H1 (cell line): Measurements from ENCODE around the gene PLCB2. TPM values are rescaled to one million over a fixed set of nuclear protein-coding genes. Genes with fewer than 3 reads are reported as not detected.

Source experiments
- ATF2 ChIP-seq: IDR thresholded peaks from 2 replicates; pipeline ENCODE4 v1.6.1; 2012; ENCODE audit warnings: low read length, inconsistent platforms
- BACH1 ChIP-seq: IDR thresholded peaks from 2 replicates; pipeline ENCODE4 v1.6.1; 2012; ENCODE audit warnings: low read length, improper control_type of control experiment
- FOSL1 ChIP-seq: IDR thresholded peaks from 2 replicates; pipeline ENCODE4 v1.6.1; 2011; ENCODE audit warnings: mild to moderate bottlenecking, low read depth, low read length, moderate library complexity; ENCODE audit not compliant: insufficient read depth
- NRF1 ChIP-seq: IDR thresholded peaks from 2 replicates; pipeline ENCODE4 v1.6.1; 2011; ENCODE audit warnings: mild to moderate bottlenecking, low read depth, low read length, improper control_type of control experiment
- POLR2A ChIP-seq, 2 experiments: IDR thresholded peaks; 1 replicate in 1 of 2; 2 replicates in 1 of 2; pipeline ENCODE4 v1.6.1; 2011; ENCODE audit warnings: low read depth in 2 of 2, low read length in 2 of 2, mild to moderate bottlenecking in 2 of 2; ENCODE audit errors: control extremely low read depth in 1 of 2
- RBBP5 ChIP-seq: IDR thresholded peaks from 2 replicates; pipeline ENCODE4 v1.7.1; 2012; ENCODE audit warnings: low read depth, mild to moderate bottlenecking, inconsistent platforms, low read length, moderate library complexity, borderline replicate concordance
- SRF ChIP-seq: IDR thresholded peaks from 2 replicates; pipeline ENCODE4 v1.6.1; 2011; ENCODE audit warnings: mild to moderate bottlenecking, low read depth, low read length, moderate library complexity
- SUZ12 ChIP-seq: fragments of 200-600 bp; sonication (generic); IDR thresholded peaks from 2 replicates; pipeline ENCODE4 v1.6.1; 2012; ENCODE audit warnings: mild to moderate bottlenecking, inconsistent platforms, low read length, moderate library complexity, mixed read lengths
- TBP ChIP-seq: IDR thresholded peaks from 2 replicates; pipeline ENCODE4 v1.6.1; 2011; ENCODE audit warnings: low read depth, low read length, improper control_type of control experiment
- YY1 ChIP-seq: IDR thresholded peaks from 2 replicates; pipeline ENCODE4 v1.6.1; 2011; ENCODE audit warnings: low read depth, mild to moderate bottlenecking, low read length
- ZNF274 ChIP-seq: IDR thresholded peaks from 2 replicates; pipeline ENCODE4 v1.7.0; 2012; ENCODE audit warnings: low read length, borderline replicate concordance; ENCODE audit errors: extremely low read depth
- polyA plus RNA-seq, 7 experiments: library from polyadenylated mRNA; depleted of rRNA in 3 of 7; stranded (reverse) in 5 of 7; unstranded in 2 of 7; fragments of >200 nt in 5 of 7; fragments of 200-250 nt in 2 of 7; gene quantifications; 1 replicate in 5 of 7; 2 replicates in 1 of 7; 4 replicates in 1 of 7; pipeline versions ENCODE4 v1.2.1 to v1.2.3, GENCODE V29; 2011 to 2013; ENCODE audit warnings: missing spikeins in 2 of 7, mixed read lengths in 2 of 7
- total RNA-seq: library from RNA; stranded (reverse); fragmentation: NEBNext Ultra II Directional; extraction: Animal tissue kit (Norgen Biotek cat#: 25700); gene quantifications from 2 replicates; pipeline ENCODE4 v1.2.1, GENCODE V29; 2021

The PLCB2 gene
- total and polyA plus RNA-seq, 2 of the 8 experiments (the other 6 are each of a cell fraction or from before 2014, with no cell fraction given): 7.2 to 8.4 TPM

DNA sequence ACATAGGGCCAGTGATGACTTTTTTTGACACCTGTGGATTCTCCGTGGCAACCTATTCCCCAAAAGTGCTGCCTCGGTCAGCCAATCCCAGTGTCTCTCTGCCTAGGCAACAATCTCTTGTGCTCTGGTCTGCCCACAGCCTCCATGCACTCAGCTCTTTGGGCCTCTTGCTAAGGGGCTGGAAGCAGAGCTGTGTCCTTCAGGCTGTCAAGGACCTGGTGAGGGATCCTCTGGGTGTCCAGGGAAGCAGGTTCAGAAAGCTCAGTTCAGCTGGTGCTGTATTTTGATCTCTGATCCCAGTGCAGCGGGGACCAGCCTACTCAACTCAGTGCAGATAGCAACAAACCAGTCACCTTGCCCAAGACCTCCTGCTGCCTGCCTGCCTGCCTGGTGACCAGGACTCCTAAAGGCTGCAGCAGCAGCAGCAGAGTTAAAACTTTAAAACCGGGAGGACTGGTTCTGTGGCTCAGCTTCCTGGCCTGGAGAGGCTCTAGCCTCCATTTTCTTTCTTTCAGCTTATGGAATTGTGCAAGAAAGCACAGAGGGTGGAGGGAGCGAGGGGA lies 62.7 kb downstream of the PLCB2 start (continued):
- no peak for TF ChIP-seq SRF
- TF ChIP-seq NRF1: no peak
- no peak for TF ChIP-seq ATF2
- TF ChIP-seq ZNF274: no peak
- no peak for TF ChIP-seq BACH1
- no peak for TF ChIP-seq TBP
- no peak for TF ChIP-seq POLR2A (IDR thresholded peaks at IDR 0.05; ENCODE audit: control extremely low read depth in 1 of 2, low read depth in 2 of 2, low read length in 2 of 2)
- TF ChIP-seq YY1: no peak
- TF ChIP-seq SUZ12: no peak
- TF ChIP-seq FOSL1: no peak
- TF ChIP-seq RBBP5: peak; percentile 48; the same call in 1 of the 2 replicates
